PFSK-1 (cell line): ENCODE measurements around the gene SPDEF.

Experiments
- FOXP2 ChIP-seq: optimal IDR thresholded peaks from 2 replicates; pipeline ENCODE3; 2011; ENCODE audit warnings: borderline replicate concordance, control low read depth, inconsistent platforms; ENCODE audit not compliant: insufficient read depth; ENCODE audit errors: extremely low read length, extremely low read depth
- POLR2AphosphoS5 ChIP-seq: IDR thresholded peaks from 2 replicates; pipeline ENCODE4 v1.6.1; 2012; ENCODE audit warnings: low read depth, mild to moderate bottlenecking, control low read depth, low read length, moderate library complexity
- SIN3A ChIP-seq: IDR thresholded peaks from 2 replicates; pipeline ENCODE4 v1.6.1; 2012; ENCODE audit warnings: mild to moderate bottlenecking, low read length, moderate library complexity, borderline replicate concordance; ENCODE audit not compliant: insufficient read depth
- TAF1 ChIP-seq: IDR thresholded peaks from 2 replicates; pipeline ENCODE4 v1.6.1; 2012; ENCODE audit warnings: low read length, control low read depth, borderline replicate concordance; ENCODE audit not compliant: insufficient read depth
- TF ChIP-seq, protein P1 (sequence below), 2 experiments: IDR thresholded peaks; 2 replicates each; pipeline versions ENCODE4 v1.6.1 to v1.8.0; 2011 to 2012; ENCODE audit warnings: low read depth in 2 of 2, low read length in 2 of 2, control low read depth in 1 of 2, inconsistent platforms in 1 of 2, mild to moderate bottlenecking in 1 of 2, moderate library complexity in 1 of 2; ENCODE audit not compliant: insufficient read depth in 1 of 2

SPDEF gene

DNA sequence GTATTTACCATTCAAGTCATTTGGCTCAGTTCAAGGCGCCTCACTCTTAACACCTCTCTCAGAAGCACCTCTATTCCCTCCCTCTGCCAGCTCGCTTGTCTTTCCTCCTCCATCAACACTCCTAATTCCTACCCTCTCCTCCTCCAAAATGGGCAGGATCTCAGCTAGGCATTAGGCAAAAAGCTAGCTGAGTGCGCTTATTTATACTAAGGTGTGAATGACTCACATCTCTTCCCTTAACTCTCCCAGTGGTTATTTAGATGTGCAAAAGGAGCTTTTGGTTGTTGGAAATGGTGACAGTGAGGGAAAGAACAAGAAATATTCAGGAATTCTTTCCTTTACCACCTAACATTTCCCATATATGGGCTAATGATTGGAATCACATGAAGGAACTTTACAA, 61.2 kb downstream of the SPDEF start:
- TF ChIP-seq SIN3A = no peak
- TF ChIP-seq FOXP2 = no peak
- TF ChIP-seq POLR2AphosphoS5 = no peak
- TF ChIP-seq, protein P1, sequence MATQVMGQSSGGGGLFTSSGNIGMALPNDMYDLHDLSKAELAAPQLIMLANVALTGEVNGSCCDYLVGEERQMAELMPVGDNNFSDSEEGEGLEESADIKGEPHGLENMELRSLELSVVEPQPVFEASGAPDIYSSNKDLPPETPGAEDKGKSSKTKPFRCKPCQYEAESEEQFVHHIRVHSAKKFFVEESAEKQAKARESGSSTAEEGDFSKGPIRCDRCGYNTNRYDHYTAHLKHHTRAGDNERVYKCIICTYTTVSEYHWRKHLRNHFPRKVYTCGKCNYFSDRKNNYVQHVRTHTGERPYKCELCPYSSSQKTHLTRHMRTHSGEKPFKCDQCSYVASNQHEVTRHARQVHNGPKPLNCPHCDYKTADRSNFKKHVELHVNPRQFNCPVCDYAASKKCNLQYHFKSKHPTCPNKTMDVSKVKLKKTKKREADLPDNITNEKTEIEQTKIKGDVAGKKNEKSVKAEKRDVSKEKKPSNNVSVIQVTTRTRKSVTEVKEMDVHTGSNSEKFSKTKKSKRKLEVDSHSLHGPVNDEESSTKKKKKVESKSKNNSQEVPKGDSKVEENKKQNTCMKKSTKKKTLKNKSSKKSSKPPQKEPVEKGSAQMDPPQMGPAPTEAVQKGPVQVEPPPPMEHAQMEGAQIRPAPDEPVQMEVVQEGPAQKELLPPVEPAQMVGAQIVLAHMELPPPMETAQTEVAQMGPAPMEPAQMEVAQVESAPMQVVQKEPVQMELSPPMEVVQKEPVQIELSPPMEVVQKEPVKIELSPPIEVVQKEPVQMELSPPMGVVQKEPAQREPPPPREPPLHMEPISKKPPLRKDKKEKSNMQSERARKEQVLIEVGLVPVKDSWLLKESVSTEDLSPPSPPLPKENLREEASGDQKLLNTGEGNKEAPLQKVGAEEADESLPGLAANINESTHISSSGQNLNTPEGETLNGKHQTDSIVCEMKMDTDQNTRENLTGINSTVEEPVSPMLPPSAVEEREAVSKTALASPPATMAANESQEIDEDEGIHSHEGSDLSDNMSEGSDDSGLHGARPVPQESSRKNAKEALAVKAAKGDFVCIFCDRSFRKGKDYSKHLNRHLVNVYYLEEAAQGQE (IDR thresholded peaks at IDR 0.05; ENCODE audit: insufficient read depth in 1 of 2, low read depth in 2 of 2, low read length in 2 of 2) = no peak
- TF ChIP-seq TAF1 = no peak

DNA sequence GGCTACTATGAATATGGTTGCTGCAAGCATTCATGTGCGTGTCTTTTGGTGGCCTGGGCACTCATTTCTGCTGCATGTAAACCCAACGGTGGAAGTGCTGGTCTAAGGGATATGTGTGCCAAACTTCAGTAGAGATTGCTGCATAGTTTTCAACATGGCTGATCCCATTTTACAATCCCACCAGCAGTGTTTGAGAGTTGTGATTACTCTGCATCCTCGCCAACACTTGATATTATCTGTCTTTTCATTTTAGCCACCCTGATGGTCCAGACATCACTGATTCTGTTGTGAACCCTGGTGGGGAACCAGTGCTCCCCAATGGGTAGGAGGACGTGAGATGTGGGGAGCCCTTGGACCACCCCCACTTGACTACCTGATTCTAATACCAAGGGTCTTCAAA, 62.8 kb downstream of the SPDEF start:
- TF ChIP-seq, protein P1 (IDR thresholded peaks at IDR 0.05; ENCODE audit: insufficient read depth in 1 of 2, low read depth in 2 of 2, low read length in 2 of 2) = no peak
- TF ChIP-seq POLR2AphosphoS5 (no peak), FOXP2 (no peak), TAF1 (no peak), SIN3A (no peak)

DNA sequence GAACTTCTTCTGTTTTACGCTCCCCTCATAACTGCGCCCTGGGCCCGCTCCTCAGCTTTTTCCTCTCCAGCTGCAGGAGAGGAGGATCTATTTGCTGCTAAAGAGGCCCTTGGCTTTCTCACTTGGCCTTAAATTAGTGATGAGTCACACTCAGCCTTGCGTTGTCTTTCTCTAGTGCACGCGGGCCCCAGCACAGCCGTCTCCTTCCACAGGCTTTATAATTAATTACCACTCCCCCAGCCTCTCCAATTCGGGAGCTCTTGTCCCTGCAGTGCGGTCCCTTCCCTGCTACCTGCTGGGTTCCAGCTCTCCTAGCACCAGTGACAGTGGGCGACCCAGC, 65.1 kb downstream of the SPDEF start:
- no peak for TF ChIP-seq TAF1
- no peak for TF ChIP-seq FOXP2
- TF ChIP-seq SIN3A = no peak
- TF ChIP-seq, protein P1 (IDR thresholded peaks at IDR 0.05; ENCODE audit: insufficient read depth in 1 of 2, low read depth in 2 of 2, low read length in 2 of 2) = no peak
- TF ChIP-seq POLR2AphosphoS5 = no peak

DNA sequence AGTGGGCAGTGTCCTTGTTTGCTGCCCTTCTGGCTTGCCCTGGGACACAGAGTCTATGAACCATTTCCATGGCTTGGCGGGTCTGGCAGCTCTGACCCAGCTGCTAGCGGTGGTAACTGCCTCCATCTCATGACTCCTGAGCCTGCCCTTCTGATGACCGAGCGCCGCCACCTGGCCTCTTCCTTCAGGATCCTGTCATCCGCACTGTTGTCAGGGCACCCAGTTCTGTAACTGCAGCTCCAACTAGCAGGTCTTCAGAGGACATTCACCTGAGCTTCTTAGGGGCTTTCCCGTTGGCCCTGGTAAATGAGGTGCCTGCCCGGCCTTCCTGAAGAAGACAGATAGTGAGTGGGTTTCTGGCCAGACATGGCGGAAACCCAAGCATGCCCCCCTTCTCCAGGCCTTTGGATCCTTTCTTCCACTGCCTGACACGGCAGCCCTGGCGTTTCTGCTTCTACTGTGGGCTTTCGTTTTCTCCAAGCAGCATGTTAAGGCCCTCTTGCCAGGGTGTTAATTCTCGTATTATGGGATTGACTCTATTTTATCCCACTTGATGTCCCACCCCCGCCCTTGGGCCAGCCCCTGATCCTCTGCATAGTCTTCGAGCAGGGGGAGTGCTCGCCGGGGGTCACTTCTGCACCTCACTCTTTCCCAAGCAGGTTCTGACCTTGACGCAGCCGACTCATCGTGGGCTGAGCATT, 65.6 kb downstream of the SPDEF start:
- TF ChIP-seq TAF1 (no peak), SIN3A (no peak), FOXP2 (no peak), POLR2AphosphoS5 (no peak)
- TF ChIP-seq, protein P1 (IDR thresholded peaks at IDR 0.05; ENCODE audit: insufficient read depth in 1 of 2, low read depth in 2 of 2, low read length in 2 of 2) = no peak

DNA sequence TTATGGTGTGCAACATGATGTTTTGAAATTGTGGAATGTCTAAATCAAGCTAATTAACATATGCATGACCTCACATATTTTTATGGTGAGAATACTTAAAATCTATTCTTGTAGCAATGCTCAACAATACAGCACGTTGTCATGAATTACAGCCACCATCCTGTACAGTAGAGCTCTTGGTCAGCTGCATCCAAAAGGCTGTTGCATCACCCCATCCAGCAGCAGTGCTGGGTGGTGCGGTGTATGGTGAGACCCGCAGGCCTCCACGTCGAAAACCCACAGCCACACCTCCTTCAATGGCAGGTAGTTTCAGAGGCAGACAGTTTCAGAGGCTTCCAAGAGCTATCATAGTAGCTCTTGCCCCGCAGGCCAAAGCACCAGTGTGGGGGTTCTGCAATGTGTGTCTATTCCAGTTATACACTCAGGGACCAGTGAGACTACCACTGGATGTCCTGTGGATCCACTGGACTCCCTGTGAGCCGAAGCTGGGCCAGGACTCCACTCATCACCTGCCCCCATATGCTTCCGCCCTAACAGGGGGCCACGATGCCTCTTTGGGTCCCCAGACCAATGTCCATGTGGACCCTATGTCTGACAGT, 66.8 kb downstream of the SPDEF start:
- TF ChIP-seq SIN3A (no peak), POLR2AphosphoS5 (no peak), TAF1 (no peak), FOXP2 (no peak)
- TF ChIP-seq, protein P1 (IDR thresholded peaks at IDR 0.05; ENCODE audit: insufficient read depth in 1 of 2, low read depth in 2 of 2, low read length in 2 of 2) = no peak
